DOHH2 (cell line): ENCODE measurements around the gene CASZ1.

ENCODE experiments used
- H3F3A ChIP-seq: fragments of 200-600 bp; sonication (generic), shearing (Covaris generic); 2 replicates; pipeline ENCODE4 v1.6.0; 2016; ENCODE audit warnings: antibody characterized with exemption, mild to moderate bottlenecking; ENCODE audit not compliant: control insufficient read depth, insufficient read depth
- H3K27ac ChIP-seq: fragments of 200-600 bp; sonication (generic); 2 replicates; pipeline ENCODE4 v1.5.1; 2014; ENCODE audit warnings: low read depth, mild to moderate bottlenecking, low read length, moderate library complexity
- H3K27me3 ChIP-seq: fragments of 200-600 bp; sonication (generic); 2 replicates; pipeline ENCODE4 v1.6.1; 2014; ENCODE audit warnings: mild to moderate bottlenecking, low read length, mixed read lengths; ENCODE audit not compliant: control insufficient read depth
- H3K36me3 ChIP-seq: fragments of 200-600 bp; sonication (generic); 2 replicates; pipeline ENCODE4 v1.6.1; 2014; ENCODE audit warnings: mild to moderate bottlenecking, low read length, moderate library complexity, mixed read lengths; ENCODE audit not compliant: control insufficient read depth
- H3K4me1 ChIP-seq: fragments of 200-600 bp; sonication (generic); 2 replicates; pipeline ENCODE4 v1.6.1; 2014; ENCODE audit warnings: mild to moderate bottlenecking, low read length, mixed read lengths; ENCODE audit not compliant: control insufficient read depth
- H3K4me2 ChIP-seq: fragments of 200-600 bp; sonication (generic); 2 replicates; pipeline ENCODE4 v1.6.0; 2014; ENCODE audit warnings: mild to moderate bottlenecking, low read length, moderate library complexity
- H3K4me3 ChIP-seq: fragments of 200-600 bp; sonication (generic); 2 replicates; pipeline ENCODE4 v1.5.1; 2014; ENCODE audit warnings: mild to moderate bottlenecking, low read length, mixed read lengths
- H3K79me2 ChIP-seq: fragments of 200-600 bp; sonication (generic); 2 replicates; pipeline ENCODE4 v1.6.1; 2014; ENCODE audit warnings: mild to moderate bottlenecking, low read length, mixed read lengths; ENCODE audit not compliant: control insufficient read depth
- H3K9me2 ChIP-seq: fragments of 200-600 bp; sonication (generic); replicated peaks from 2 replicates; pipeline ENCODE4 v1.6.1; 2014; ENCODE audit warnings: mild to moderate bottlenecking, low read length, mixed read lengths; ENCODE audit not compliant: control insufficient read depth
- H3K9me3 ChIP-seq: fragments of 200-600 bp; sonication (generic); 2 replicates; pipeline ENCODE4 v1.6.1; 2014; ENCODE audit warnings: antibody characterized with exemption, low read length, mixed read lengths; ENCODE audit not compliant: control insufficient read depth, insufficient read depth
- H4K20me1 ChIP-seq: fragments of 200-600 bp; sonication (generic); 2 replicates; pipeline ENCODE4 v1.6.0; 2014; ENCODE audit warnings: low read depth, mild to moderate bottlenecking, antibody characterized with exemption, low read length, moderate library complexity; ENCODE audit not compliant: control insufficient read depth, insufficient read depth
- EZH2phosphoT487 ChIP-seq: fragments of 200-600 bp; sonication (generic); IDR thresholded peaks from 2 replicates; pipeline ENCODE4 v1.6.1; 2017; ENCODE audit warnings: borderline replicate concordance, mild to moderate bottlenecking, antibody characterized with exemption, low read length, moderate library complexity, mixed read lengths
- TF ChIP-seq, protein P1 (sequence below): fragments of 200-600 bp; sonication (generic); IDR thresholded peaks from one replicate; pipeline ENCODE4 v1.5.1; 2014; ENCODE audit warnings: antibody characterized with exemption, mild to moderate bottlenecking, low read depth, low read length; ENCODE audit not compliant: poor library complexity, severe bottlenecking

CASZ1 gene

DNA sequence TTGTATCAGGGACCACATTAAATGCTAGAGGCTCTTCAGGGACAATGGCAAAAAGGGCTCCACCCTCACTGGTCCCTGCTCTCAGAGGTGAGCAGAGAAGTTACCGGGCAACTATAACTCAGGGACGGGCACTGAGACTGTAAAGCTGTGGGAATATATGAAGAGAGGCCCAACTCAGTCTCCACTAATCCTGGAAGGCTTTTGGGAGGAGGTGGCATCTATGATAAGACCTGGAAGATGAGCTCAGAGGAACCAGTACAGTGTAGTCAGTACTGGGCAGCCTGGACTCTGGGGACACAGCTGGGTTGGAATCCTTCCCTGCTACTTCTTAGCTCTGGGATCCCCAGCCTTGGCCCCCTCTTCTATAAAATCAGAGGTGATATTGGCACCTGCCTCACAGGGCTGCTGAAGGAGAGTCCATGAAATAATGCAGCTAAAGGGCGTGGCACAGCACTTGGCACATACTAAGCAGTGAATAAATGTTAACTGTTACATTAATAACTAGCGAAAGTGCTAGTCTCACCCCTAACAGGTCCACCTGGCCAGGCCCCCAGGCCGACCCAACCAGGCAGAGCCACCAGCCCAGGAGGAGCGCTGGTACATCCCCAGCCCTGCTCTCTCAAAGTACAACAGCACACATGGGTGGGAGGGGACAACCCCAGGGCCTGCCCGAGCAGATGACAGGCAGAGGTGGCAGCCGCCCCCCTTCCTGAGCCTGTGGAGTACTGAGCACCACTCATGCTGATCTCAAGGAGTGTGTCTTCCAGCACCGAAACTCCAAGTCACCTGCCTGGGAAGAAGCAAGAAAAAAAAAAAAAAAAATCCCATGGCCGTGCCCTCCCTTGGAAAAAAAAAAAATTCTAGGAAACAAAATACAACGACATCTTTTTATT is 62.7 kb downstream of the CASZ1 start:
- Histone ChIP-seq H3K9me2 (no peaks in the 10 kb centered on the region), H3K4me2 (no peak overlapping the region), H3K4me1 (no peaks in the 10 kb centered on the region), H4K20me1 (no peaks in the 10 kb centered on the region), H3K27ac (no peak overlapping the region), H3K27me3 (peaks cover 6% of the 10 kb centered on the region; the same call in 1 of the 2 replicates), H3K36me3 (no peaks in the 10 kb centered on the region), H3K9me3 (no peaks in the 10 kb centered on the region), H3F3A (no peaks in the 10 kb centered on the region), H3K79me2 (no peaks in the 10 kb centered on the region), H3K4me3 (no peak overlapping the region)
- TF ChIP-seq, protein P1, sequence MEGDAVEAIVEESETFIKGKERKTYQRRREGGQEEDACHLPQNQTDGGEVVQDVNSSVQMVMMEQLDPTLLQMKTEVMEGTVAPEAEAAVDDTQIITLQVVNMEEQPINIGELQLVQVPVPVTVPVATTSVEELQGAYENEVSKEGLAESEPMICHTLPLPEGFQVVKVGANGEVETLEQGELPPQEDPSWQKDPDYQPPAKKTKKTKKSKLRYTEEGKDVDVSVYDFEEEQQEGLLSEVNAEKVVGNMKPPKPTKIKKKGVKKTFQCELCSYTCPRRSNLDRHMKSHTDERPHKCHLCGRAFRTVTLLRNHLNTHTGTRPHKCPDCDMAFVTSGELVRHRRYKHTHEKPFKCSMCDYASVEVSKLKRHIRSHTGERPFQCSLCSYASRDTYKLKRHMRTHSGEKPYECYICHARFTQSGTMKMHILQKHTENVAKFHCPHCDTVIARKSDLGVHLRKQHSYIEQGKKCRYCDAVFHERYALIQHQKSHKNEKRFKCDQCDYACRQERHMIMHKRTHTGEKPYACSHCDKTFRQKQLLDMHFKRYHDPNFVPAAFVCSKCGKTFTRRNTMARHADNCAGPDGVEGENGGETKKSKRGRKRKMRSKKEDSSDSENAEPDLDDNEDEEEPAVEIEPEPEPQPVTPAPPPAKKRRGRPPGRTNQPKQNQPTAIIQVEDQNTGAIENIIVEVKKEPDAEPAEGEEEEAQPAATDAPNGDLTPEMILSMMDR, result no peak
- no peak for TF ChIP-seq EZH2phosphoT487

DNA sequence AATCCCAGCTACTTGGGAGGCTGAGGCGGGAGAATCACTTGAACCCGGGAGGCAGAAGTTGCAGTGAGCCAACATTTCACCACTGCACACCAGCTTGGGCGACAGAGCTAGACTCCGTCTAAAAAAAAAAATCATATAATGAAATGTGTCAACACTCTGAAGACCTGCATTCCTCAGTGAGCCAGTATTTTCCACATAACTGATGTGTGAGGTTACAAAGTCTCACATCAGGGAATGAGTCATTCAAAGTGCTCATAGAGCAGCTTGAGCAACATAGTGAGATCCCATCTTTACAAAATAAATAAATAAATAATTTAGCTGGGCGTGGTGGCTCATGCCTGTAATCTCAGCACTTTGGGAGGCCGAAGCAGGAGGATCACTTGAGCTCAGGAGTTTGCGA is 65.5 kb downstream of the CASZ1 start:
- Histone ChIP-seq H3K4me2 (no peak overlapping the region), H3K9me3 (no peaks in the 10 kb centered on the region), H3K9me2 (no peaks in the 10 kb centered on the region), H3K36me3 (no peaks in the 10 kb centered on the region), H4K20me1 (no peaks in the 10 kb centered on the region), H3K27me3 (peaks cover 6% of the 10 kb centered on the region; the same call in 1 of the 2 replicates), H3K79me2 (no peaks in the 10 kb centered on the region), H3K4me1 (no peaks in the 10 kb centered on the region), H3K4me3 (no peak overlapping the region), H3F3A (no peaks in the 10 kb centered on the region), H3K27ac (no peak overlapping the region)
- no peak for TF ChIP-seq EZH2phosphoT487

DNA sequence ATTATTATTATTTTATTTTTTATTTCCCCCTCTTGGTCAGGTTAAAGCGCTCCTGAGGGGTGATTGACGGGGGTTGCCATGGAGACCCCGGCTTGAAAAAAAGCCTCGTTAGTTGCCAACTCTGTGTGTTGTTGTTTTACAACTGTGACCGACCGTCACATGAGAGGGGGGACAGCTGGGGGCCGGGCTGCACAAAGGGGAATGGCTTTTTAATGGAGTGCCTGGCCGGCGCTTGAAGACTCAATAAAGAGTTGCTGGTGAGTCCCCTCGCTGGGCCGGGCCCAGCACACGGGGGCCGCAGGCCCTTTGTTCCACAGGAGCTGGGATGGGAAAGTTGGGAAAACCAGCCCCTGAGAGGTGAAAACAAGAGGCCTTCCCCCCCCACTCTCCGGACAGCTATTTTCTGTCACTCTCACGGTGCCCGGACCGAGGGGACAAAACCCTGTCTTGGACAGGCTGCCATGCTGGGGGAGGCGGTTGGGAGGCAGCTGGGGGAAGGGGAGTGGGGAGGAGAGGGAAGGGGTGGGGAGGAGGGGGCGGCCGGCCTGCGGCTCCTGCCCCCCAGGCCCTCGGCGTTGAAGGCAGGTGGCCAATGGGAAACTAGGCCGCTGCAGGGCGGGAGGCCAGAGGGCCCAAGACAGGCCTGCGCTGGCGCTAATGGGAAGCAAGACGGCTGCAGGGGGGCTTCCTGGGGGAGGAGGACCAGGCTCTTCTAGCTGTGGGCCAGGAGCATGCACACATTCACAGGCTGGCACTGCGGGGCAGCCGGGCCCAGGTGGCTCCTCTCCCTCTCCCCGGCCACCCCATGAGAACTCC is 67.6 kb downstream of the CASZ1 start:
- Histone ChIP-seq H3K79me2 (no peaks in the 10 kb centered on the region), H3K36me3 (no peaks in the 10 kb centered on the region), H4K20me1 (no peaks in the 10 kb centered on the region), H3K4me1 (no peaks in the 10 kb centered on the region), H3K9me3 (no peaks in the 10 kb centered on the region), H3K4me3 (no peak overlapping the region), H3K27ac (no peak overlapping the region), H3F3A (no peaks in the 10 kb centered on the region), H3K27me3 (peaks cover 6% of the 10 kb centered on the region; the same call in 1 of the 2 replicates), H3K4me2 (no peak overlapping the region), H3K9me2 (no peaks in the 10 kb centered on the region)
- TF ChIP-seq, protein P1, result no peak
- TF ChIP-seq EZH2phosphoT487, result no peak
